Measurements from ENCODE around the gene CBLB.
"Not testable (repeated sequence)": the region's sequence is repeated elsewhere in the genome, so short reads cannot be mapped to it uniquely, and the experiment has no call there.

CBLB gene

GRCh38 chr3:105727036-105727435 lies 141.8 kb downstream of the CBLB start:
- FAIRE-seq; DNase-seq (ENCODE audit: extremely low spot score, insufficient read length, low read depth): not testable (repeated sequence)

- FAIRE-seq = peak; percentile 92
- peak; percentile 26 for DNase-seq (ENCODE audit: extremely low spot score, insufficient read length, low read depth)
Observed at GRCh38 chr3:105722943-105723556, 145.8 kb downstream of the CBLB start.

GRCh38 chr3:105719791-105720190 lies 149.0 kb downstream of the CBLB start:
- FAIRE-seq (peak; percentile 26), DNase-seq (ENCODE audit: extremely low spot score, insufficient read length, low read depth) (no peak)

GRCh38 chr3:105715372-105715771 lies 153.4 kb downstream of the CBLB start:
- no peak for FAIRE-seq
- no peak for DNase-seq (ENCODE audit: extremely low spot score, insufficient read length, low read depth)

GRCh38 chr3:105714453-105714852 lies 154.4 kb downstream of the CBLB start:
- DNase-seq (ENCODE audit: extremely low spot score, insufficient read length, low read depth) (no peak), FAIRE-seq (no peak)

- no peak for DNase-seq (ENCODE audit: extremely low spot score, insufficient read length, low read depth)
- no peak for FAIRE-seq
Observed at GRCh38 chr3:105708980-105709379, 159.8 kb downstream of the CBLB start.

- FAIRE-seq = no peak
Observed at GRCh38 chr3:105707009-105707408, 161.8 kb downstream of the CBLB start.

GRCh38 chr3:105704726-105705410 lies 163.9 kb downstream of the CBLB start:
- peak; percentile 12 for FAIRE-seq
- no peak for DNase-seq (ENCODE audit: extremely low spot score, insufficient read length, low read depth)

More at GRCh38 chr3:105707009-105707408, 161.8 kb downstream of the CBLB start:
- DNase-seq (ENCODE audit: extremely low spot score, insufficient read length, low read depth) = no peak

- no peak for FAIRE-seq
- DNase-seq (ENCODE audit: extremely low spot score, insufficient read length, low read depth) = no peak
Observed at GRCh38 chr3:105700575-105700974, 168.2 kb downstream of the CBLB start.

GRCh38 chr3:105691633-105692032 lies 177.2 kb downstream of the CBLB start:
- DNase-seq (ENCODE audit: extremely low spot score, insufficient read length, low read depth) = no peak
- no peak for FAIRE-seq

GRCh38 chr3:105691053-105691452 lies 177.8 kb downstream of the CBLB start:
- no peak for DNase-seq (ENCODE audit: extremely low spot score, insufficient read length, low read depth)
- FAIRE-seq = no peak

- DNase-seq (ENCODE audit: extremely low spot score, insufficient read length, low read depth) = no peak
- FAIRE-seq = peak; percentile 52
Observed at GRCh38 chr3:105688821-105689220, 180.0 kb downstream of the CBLB start.

- no peak for DNase-seq (ENCODE audit: extremely low spot score, insufficient read length, low read depth)
- peak; percentile 66 for FAIRE-seq
Observed at GRCh38 chr3:105686278-105686897, 182.4 kb downstream of the CBLB start.

GRCh38 chr3:105679951-105680350 lies 188.9 kb downstream of the CBLB start:
- FAIRE-seq (no peak), DNase-seq (ENCODE audit: extremely low spot score, insufficient read length, low read depth) (no peak)

GRCh38 chr3:105678017-105678416 lies 190.8 kb downstream of the CBLB start:
- FAIRE-seq (no peak), DNase-seq (ENCODE audit: extremely low spot score, insufficient read length, low read depth) (no peak)

GRCh38 chr3:105676621-105677300 lies 192.1 kb downstream of the CBLB start:
- peak; percentile 39 for FAIRE-seq
- no peak for DNase-seq (ENCODE audit: extremely low spot score, insufficient read length, low read depth)

- FAIRE-seq (no peak), DNase-seq (ENCODE audit: extremely low spot score, insufficient read length, low read depth) (no peak)
Observed at GRCh38 chr3:105674437-105675065, 194.3 kb downstream of the CBLB start.

GRCh38 chr3:105672996-105673395 lies 195.8 kb downstream of the CBLB start:
- no peak for FAIRE-seq

GRCh38 chr3:105662306-105662705 lies 206.5 kb downstream of the CBLB start:
- FAIRE-seq = no peak
- DNase-seq (ENCODE audit: extremely low spot score, insufficient read length, low read depth) = no peak

More at GRCh38 chr3:105672996-105673395, 195.8 kb downstream of the CBLB start:
- no peak for DNase-seq (ENCODE audit: extremely low spot score, insufficient read length, low read depth)

GRCh38 chr3:105661461-105661860 lies 207.4 kb downstream of the CBLB start:
- DNase-seq (ENCODE audit: extremely low spot score, insufficient read length, low read depth) (no peak), FAIRE-seq (no peak)
